HEK293T (cell line): ENCODE data around the gene BEND5.

ENCODE experiments used
- CTCF ChIA-PET: fragments of 350-600 bp; formaldehyde crosslinking; extraction: SDS; loops from one replicate; lab custom pipeline; 2021; ENCODE audit warnings: antibody characterized with exemption, inconsistent platforms; lab: Yijun Ruan, JAX
- POLR2A ChIA-PET: fragments of 350-600 bp; formaldehyde crosslinking; extraction: SDS; loops from one replicate; lab custom pipeline; 2020; ENCODE audit warnings: antibody characterized with exemption, inconsistent platforms; lab: Yijun Ruan, JAX
- DNase-seq: peaks from one replicate; pipeline ENCODE4 v3.0.0; 2012; ENCODE audit warnings: mixed read lengths; ENCODE audit errors: extremely low spot score
- ARNT ChIP-seq: fragments of 450-650 bp; IDR thresholded peaks from 2 replicates; pipeline ENCODE4 v1.6.1; 2017; ENCODE audit warnings: mild to moderate bottlenecking
- BHLHE40 ChIP-seq: fragments of 450-650 bp; IDR thresholded peaks from 2 replicates; pipeline ENCODE4 v1.6.1; 2016; ENCODE audit warnings: mild to moderate bottlenecking, moderate library complexity, borderline replicate concordance
- CTBP1 ChIP-seq: fragments of 450-650 bp; IDR thresholded peaks from 2 replicates; pipeline ENCODE4 v1.6.1; 2016; ENCODE audit warnings: borderline replicate concordance
- ELF4 ChIP-seq: fragments of 450-650 bp; IDR thresholded peaks from 2 replicates; pipeline ENCODE4 v1.6.1; 2017; ENCODE audit warnings: antibody characterized with exemption
- FOXA1 ChIP-seq: fragments of 450-650 bp; IDR thresholded peaks from 2 replicates; pipeline ENCODE4 v1.6.1; 2016; ENCODE audit warnings: mild to moderate bottlenecking
- FOXK2 ChIP-seq: fragments of 450-650 bp; IDR thresholded peaks from 2 replicates; pipeline ENCODE4 v1.6.1; 2016; ENCODE audit warnings: mild to moderate bottlenecking
- FOXM1 ChIP-seq: fragments of 450-650 bp; IDR thresholded peaks from 2 replicates; pipeline ENCODE4 v1.6.1; 2017; ENCODE audit warnings: mild to moderate bottlenecking, borderline replicate concordance
- HDGF ChIP-seq: fragments of 450-650 bp; IDR thresholded peaks from 2 replicates; pipeline ENCODE4 v1.6.1; 2017; ENCODE audit warnings: antibody characterized with exemption, borderline replicate concordance
- L3MBTL2 ChIP-seq: fragments of 450-650 bp; conservative IDR thresholded peaks from 2 replicates; pipeline ENCODE4 v1.6.1; 2016; ENCODE audit warnings: mild to moderate bottlenecking
- LEF1 ChIP-seq: fragments of 450-650 bp; IDR thresholded peaks from 2 replicates; pipeline ENCODE4 v1.6.1; 2017; ENCODE audit warnings: mild to moderate bottlenecking, borderline replicate concordance
- NFRKB ChIP-seq: fragments of 450-650 bp; IDR thresholded peaks from 2 replicates; pipeline ENCODE4 v1.6.1; 2016; ENCODE audit warnings: mild to moderate bottlenecking, moderate library complexity
- PKNOX1 ChIP-seq: fragments of 450-650 bp; IDR thresholded peaks from 2 replicates; pipeline ENCODE4 v1.6.1; 2016
- SP1 ChIP-seq: fragments of 450-650 bp; IDR thresholded peaks from 2 replicates; pipeline ENCODE4 v1.6.1; 2017
- SUZ12 ChIP-seq: fragments of 450-650 bp; IDR thresholded peaks from 2 replicates; pipeline ENCODE4 v1.6.1; 2016; ENCODE audit warnings: mild to moderate bottlenecking
- TARDBP ChIP-seq: fragments of 450-650 bp; IDR thresholded peaks from 2 replicates; pipeline ENCODE4 v1.6.1; 2016
- ZNF384 ChIP-seq: fragments of 450-650 bp; IDR thresholded peaks from 2 replicates; pipeline ENCODE4 v1.6.1; 2016

BEND5 gene

GRCh38 chr1:48758976-48759375 is 17.7 kb downstream of the BEND5 start:
- ChIA-PET POLR2A (no interaction called here), CTCF (no interaction called here)
- DNase-seq: no peak
- TF ChIP-seq ZNF384: no peak
- TF ChIP-seq NFRKB: no peak
- no peak for TF ChIP-seq FOXA1
- no peak for TF ChIP-seq LEF1
- no peak for TF ChIP-seq HDGF
- no peak for TF ChIP-seq ARNT

DNA sequence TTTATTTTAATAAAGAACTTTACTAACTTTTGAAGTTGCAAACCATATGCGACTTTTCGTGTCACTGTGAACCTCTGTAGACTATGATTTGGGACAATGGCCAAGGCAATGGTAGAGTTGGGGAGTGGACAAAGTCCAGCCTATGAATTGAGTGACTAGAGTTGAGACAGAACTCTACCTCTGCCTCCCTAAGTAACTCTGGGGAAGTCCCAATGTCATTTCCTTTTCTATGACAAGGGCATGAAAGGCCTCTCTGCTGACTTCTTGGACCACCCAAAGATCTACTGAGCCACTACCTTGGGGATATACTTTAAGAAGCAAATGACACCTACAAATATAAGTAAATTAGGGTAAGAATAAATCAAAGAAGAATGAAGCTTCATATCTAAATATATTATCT is 19.3 kb downstream of the BEND5 start:
- TF ChIP-seq BHLHE40 (no peak), ZNF384 (no peak), FOXM1 (no peak), ELF4 (no peak), PKNOX1 (no peak), TARDBP (no peak), ARNT (no peak), LEF1 (no peak), SP1 (no peak), HDGF (no peak), CTBP1 (no peak), FOXA1 (no peak)
- POLR2A ChIA-PET: no interaction called here
- no peak for DNase-seq
- CTCF ChIA-PET: no interaction called here

GRCh38 chr1:48756683-48757316 is 19.9 kb downstream of the BEND5 start:
- TF ChIP-seq BHLHE40 (no peak), FOXM1 (no peak), TARDBP (no peak), SUZ12 (no peak), NFRKB (no peak), ZNF384 (no peak)
- ChIA-PET POLR2A (no interaction called here), CTCF (no interaction called here)
- no peak for DNase-seq

- no peak for DNase-seq
- POLR2A ChIA-PET: no interaction called here
- TF ChIP-seq PKNOX1 (no peak), ELF4 (no peak), SUZ12 (no peak), ZNF384 (no peak), ARNT (no peak), L3MBTL2 (no peak), SP1 (no peak), FOXA1 (no peak), FOXM1 (no peak), FOXK2 (no peak), HDGF (no peak), LEF1 (no peak), BHLHE40 (no peak), NFRKB (no peak), TARDBP (no peak), CTBP1 (no peak)
- CTCF ChIA-PET: no interaction called here
Measured at GRCh38 chr1:48753293-48753692, 23.4 kb downstream of the BEND5 start.

- POLR2A ChIA-PET: no interaction called here
- DNase-seq: no peak
- TF ChIP-seq PKNOX1: no peak
- TF ChIP-seq NFRKB: no peak
- TF ChIP-seq ARNT: no peak
- TF ChIP-seq SP1: no peak
- TF ChIP-seq LEF1: no peak
- no peak for TF ChIP-seq BHLHE40
- no peak for TF ChIP-seq TARDBP
- no peak for TF ChIP-seq ELF4
- TF ChIP-seq FOXM1: no peak
- TF ChIP-seq ZNF384: no peak
- no peak for TF ChIP-seq FOXK2
- no peak for TF ChIP-seq L3MBTL2
- no peak for TF ChIP-seq HDGF
- no peak for TF ChIP-seq SUZ12
- TF ChIP-seq CTBP1: no peak
- TF ChIP-seq FOXA1: no peak
- CTCF ChIA-PET: no interaction called here
Measured at GRCh38 chr1:48750109-48750508, 26.6 kb downstream of the BEND5 start.

- TF ChIP-seq FOXA1: no peak
- TF ChIP-seq TARDBP: no peak
- TF ChIP-seq SP1: no peak
- no peak for TF ChIP-seq BHLHE40
- no peak for TF ChIP-seq FOXM1
- TF ChIP-seq CTBP1: no peak
- ChIA-PET CTCF (no interaction called here), POLR2A (no interaction called here)
- no peak for DNase-seq
Measured at GRCh38 chr1:48749068-48749467, 27.6 kb downstream of the BEND5 start.
